ENCODE measurements around the gene CSKMT. TPM values are rescaled to one million over a fixed set of nuclear protein-coding genes. Genes with fewer than 3 reads are reported as not detected.

Gene CSKMT
- total RNA-seq, 1 experiment from 2014 or later, result 49.2 TPM

GRCh38 chr11:62671236-62671607 is 6.1 kb downstream of the CSKMT start:
- H3K9me3 Mint-ChIP-seq, result no peaks in the 10 kb centered on the region
- peaks cover 24 to 31% of the 10 kb centered on the region in 2 experiments for H3K4me1 Mint-ChIP-seq
- H2BK120ac ChIP-seq (ENCODE audit: low read depth, low read length, poor library complexity, severe bottlenecking), result no peak overlapping the region
- peak overlapping the region; percentile 92 to 99 for H3K4me3 Mint-ChIP-seq
- no peaks in the 10 kb centered on the region for H3K9me3 ChIP-seq (ENCODE audit: control insufficient read depth, low read depth, low read length)
- H2BK20ac ChIP-seq (ENCODE audit: low read depth, low read length, poor library complexity, severe bottlenecking), result no peak overlapping the region
- H4K5ac ChIP-seq (ENCODE audit: insufficient read length, low read depth, low read length), result no peak overlapping the region
- no peaks in the 10 kb centered on the region for H3K79me2 ChIP-seq (ENCODE audit: insufficient read depth, low read length)
- H2AK5ac ChIP-seq (ENCODE audit: insufficient read length, low read length), result no peak overlapping the region
- no CpG with 5 or more reads among the region's 17 CpGs for WGBS (ENCODE audit: extremely low coverage, insufficient read length, low lambda C conversion rate)
- H3K36me3 Mint-ChIP-seq (ENCODE audit: insufficient read depth in 1 of 3, low read depth in 3 of 3), result peaks cover 19 to 46% (median 37%) of the 10 kb centered on the region in 3 experiments; a peak in 6 of 7 replicates
- DNase-seq, result no peak
- no peaks in the 10 kb centered on the region; the same call in 1 of the 2 replicates for H3K27me3 Mint-ChIP-seq (ENCODE audit: low read depth)
- no peaks in the 10 kb centered on the region for H4K20me1 ChIP-seq (ENCODE audit: control insufficient read depth, insufficient read depth, insufficient read length)
- no peak overlapping the region for H4K8ac ChIP-seq (replicated peaks; ENCODE audit: insufficient read length, low read depth, low read length)
- H3K23me2 ChIP-seq (ENCODE audit: insufficient read length, low read depth, low read length, poor library complexity, severe bottlenecking), result peaks cover 8% of the 10 kb centered on the region
- H3K27me3 ChIP-seq (ENCODE audit: insufficient read depth, low read length), result no peaks in the 10 kb centered on the region
- H2BK15ac ChIP-seq (ENCODE audit: low read depth, low read length), result no peak overlapping the region
- H3K14ac ChIP-seq (ENCODE audit: insufficient read depth, low read length), result peak overlapping the region; percentile 59; the same call in 1 of the 2 replicates
- no peak overlapping the region for H3K23ac ChIP-seq (ENCODE audit: insufficient read length, low read depth, low read length)
- no peak overlapping the region for H2BK5ac ChIP-seq (ENCODE audit: insufficient read length, low read length)
- H3K79me1 ChIP-seq (ENCODE audit: insufficient read depth, low read depth, low read length, poor library complexity, severe bottlenecking), result no peaks in the 10 kb centered on the region
- TF ChIP-seq CTCF (conservative IDR thresholded peaks at IDR 0.05), result no peak
- peak overlapping the region; percentile 89 for H3K9ac ChIP-seq (ENCODE audit: extremely low read depth, insufficient read length, low read length)
- no peak overlapping the region for H3K27ac ChIP-seq (ENCODE audit: insufficient read length, low read depth, low read length)
- H3K27ac Mint-ChIP-seq, result peak overlapping the region; percentile 92 to 97 (median 93)
- H2BK12ac ChIP-seq (ENCODE audit: insufficient read length, low read depth, low read length), result no peak overlapping the region
- no peak overlapping the region for H3K56ac ChIP-seq (ENCODE audit: insufficient read length, low read depth, low read length)
- peak overlapping the region; percentile 83 for H3K4me2 ChIP-seq (ENCODE audit: insufficient read depth, insufficient read length, low read length)
- no peak overlapping the region for H3T11ph ChIP-seq (ENCODE audit: low read length)
- peaks cover 1% of the 10 kb centered on the region; the same call in 1 of the 2 replicates for H3K4me1 ChIP-seq (ENCODE audit: insufficient read depth, low read length)
- no peak overlapping the region for H3K18ac ChIP-seq (ENCODE audit: insufficient read length, low read depth, low read length)
- H4K91ac ChIP-seq (ENCODE audit: insufficient read length, low read depth, low read length), result no peak overlapping the region
- H2AFZ ChIP-seq (ENCODE audit: low read length), result no peak overlapping the region
- H3K4ac ChIP-seq (ENCODE audit: low read depth, low read length), result no peak overlapping the region; the same call in 1 of the 2 replicates
